ENCODE results near the gene FOXD3.

DNA sequence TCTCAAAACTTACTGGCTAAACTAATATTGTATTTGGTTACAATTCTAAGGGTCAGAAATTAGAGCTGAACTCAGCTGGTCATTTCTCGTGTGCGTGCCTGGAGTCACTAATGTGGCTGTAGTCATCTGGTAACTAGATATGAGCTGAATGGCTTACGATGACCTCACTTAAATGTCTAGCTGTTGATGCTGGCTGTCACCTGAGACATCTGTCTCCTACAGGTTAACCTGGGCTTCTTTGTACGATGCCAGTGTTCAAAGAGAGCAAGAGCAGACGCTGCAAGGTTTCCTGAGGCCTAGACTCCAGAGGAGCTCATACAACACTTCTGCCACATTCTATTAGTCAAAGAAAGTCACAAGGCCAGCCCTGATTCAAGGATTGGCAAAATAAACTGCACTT, 28.0 kb downstream of the FOXD3 start:
- TF ChIP-seq, protein P1, sequence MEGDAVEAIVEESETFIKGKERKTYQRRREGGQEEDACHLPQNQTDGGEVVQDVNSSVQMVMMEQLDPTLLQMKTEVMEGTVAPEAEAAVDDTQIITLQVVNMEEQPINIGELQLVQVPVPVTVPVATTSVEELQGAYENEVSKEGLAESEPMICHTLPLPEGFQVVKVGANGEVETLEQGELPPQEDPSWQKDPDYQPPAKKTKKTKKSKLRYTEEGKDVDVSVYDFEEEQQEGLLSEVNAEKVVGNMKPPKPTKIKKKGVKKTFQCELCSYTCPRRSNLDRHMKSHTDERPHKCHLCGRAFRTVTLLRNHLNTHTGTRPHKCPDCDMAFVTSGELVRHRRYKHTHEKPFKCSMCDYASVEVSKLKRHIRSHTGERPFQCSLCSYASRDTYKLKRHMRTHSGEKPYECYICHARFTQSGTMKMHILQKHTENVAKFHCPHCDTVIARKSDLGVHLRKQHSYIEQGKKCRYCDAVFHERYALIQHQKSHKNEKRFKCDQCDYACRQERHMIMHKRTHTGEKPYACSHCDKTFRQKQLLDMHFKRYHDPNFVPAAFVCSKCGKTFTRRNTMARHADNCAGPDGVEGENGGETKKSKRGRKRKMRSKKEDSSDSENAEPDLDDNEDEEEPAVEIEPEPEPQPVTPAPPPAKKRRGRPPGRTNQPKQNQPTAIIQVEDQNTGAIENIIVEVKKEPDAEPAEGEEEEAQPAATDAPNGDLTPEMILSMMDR (IDR thresholded peaks at IDR 0.05): no peak
- TF ChIP-seq SIN3A (IDR thresholded peaks at IDR 0.05; ENCODE audit: borderline replicate concordance, insufficient read depth, low read depth, low read length) (no peak), POLR2AphosphoS5 (IDR thresholded peaks at IDR 0.05; ENCODE audit: low read depth, low read length) (no peak), TCF7L2 (IDR thresholded peaks at IDR 0.05; ENCODE audit: low read depth, low read length) (no peak)
- TF ChIP-seq, protein P2, sequence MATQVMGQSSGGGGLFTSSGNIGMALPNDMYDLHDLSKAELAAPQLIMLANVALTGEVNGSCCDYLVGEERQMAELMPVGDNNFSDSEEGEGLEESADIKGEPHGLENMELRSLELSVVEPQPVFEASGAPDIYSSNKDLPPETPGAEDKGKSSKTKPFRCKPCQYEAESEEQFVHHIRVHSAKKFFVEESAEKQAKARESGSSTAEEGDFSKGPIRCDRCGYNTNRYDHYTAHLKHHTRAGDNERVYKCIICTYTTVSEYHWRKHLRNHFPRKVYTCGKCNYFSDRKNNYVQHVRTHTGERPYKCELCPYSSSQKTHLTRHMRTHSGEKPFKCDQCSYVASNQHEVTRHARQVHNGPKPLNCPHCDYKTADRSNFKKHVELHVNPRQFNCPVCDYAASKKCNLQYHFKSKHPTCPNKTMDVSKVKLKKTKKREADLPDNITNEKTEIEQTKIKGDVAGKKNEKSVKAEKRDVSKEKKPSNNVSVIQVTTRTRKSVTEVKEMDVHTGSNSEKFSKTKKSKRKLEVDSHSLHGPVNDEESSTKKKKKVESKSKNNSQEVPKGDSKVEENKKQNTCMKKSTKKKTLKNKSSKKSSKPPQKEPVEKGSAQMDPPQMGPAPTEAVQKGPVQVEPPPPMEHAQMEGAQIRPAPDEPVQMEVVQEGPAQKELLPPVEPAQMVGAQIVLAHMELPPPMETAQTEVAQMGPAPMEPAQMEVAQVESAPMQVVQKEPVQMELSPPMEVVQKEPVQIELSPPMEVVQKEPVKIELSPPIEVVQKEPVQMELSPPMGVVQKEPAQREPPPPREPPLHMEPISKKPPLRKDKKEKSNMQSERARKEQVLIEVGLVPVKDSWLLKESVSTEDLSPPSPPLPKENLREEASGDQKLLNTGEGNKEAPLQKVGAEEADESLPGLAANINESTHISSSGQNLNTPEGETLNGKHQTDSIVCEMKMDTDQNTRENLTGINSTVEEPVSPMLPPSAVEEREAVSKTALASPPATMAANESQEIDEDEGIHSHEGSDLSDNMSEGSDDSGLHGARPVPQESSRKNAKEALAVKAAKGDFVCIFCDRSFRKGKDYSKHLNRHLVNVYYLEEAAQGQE (IDR thresholded peaks at IDR 0.05; ENCODE audit: insufficient read depth in 1 of 2, low read depth in 2 of 2, low read length in 1 of 2): no peak
